B cell (primary cell): ENCODE measurements around the gene HOXB3.

Experiments used
- EZH2 ChIP-seq: IDR thresholded peaks from 2 replicates; pipeline ENCODE4 v1.6.1; 2012; ENCODE audit warnings: borderline replicate concordance, low read depth, mild to moderate bottlenecking, moderate library complexity, low read length; ENCODE audit not compliant: insufficient read depth, poor library complexity, severe bottlenecking
- TF ChIP-seq, protein P1 (sequence below): fragments of 200-600 bp; IDR thresholded peaks from one replicate; pipeline ENCODE4 v1.8.0; 2022; ENCODE audit warnings: antibody characterized with exemption, mild to moderate bottlenecking

DNA sequence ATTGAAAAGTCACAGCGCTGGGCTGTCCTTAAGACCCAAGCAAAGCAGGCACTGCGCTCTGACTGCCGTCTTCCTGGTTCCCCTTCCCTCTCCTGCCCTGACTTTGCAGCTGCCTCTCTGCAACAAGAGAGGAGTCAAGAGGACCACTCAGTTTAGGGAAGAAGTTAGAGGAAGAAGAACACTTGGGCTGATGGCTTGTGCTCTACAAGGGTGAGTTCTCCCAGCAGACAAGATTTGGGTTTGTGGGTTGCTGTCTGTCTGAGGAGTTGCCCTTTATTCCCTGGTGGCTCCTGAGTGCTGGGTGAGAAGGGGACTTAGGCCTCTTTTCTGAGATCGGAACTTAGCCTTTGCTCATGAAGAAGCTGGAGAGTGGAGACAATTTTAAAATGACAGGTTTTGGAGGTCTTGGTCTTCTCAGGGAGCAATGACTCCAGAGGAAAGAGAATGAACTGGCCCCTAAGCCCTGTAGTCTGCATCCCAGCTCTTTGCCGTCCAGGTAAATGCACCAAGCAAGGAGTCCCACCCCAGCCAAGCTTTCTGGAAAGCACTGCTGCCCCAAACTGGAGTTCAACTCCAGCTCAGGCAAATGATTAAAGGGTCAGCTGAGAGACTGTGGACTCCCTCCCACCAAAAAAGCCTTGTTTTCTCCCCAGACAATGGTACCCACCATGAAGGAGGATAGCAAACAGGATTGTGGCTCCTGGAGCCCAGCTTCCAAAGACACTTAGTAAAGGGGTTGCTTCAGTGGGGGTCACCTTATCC lies 38.8 kb upstream of the HOXB3 start:
- TF ChIP-seq EZH2 = no peak
- TF ChIP-seq, protein P1, sequence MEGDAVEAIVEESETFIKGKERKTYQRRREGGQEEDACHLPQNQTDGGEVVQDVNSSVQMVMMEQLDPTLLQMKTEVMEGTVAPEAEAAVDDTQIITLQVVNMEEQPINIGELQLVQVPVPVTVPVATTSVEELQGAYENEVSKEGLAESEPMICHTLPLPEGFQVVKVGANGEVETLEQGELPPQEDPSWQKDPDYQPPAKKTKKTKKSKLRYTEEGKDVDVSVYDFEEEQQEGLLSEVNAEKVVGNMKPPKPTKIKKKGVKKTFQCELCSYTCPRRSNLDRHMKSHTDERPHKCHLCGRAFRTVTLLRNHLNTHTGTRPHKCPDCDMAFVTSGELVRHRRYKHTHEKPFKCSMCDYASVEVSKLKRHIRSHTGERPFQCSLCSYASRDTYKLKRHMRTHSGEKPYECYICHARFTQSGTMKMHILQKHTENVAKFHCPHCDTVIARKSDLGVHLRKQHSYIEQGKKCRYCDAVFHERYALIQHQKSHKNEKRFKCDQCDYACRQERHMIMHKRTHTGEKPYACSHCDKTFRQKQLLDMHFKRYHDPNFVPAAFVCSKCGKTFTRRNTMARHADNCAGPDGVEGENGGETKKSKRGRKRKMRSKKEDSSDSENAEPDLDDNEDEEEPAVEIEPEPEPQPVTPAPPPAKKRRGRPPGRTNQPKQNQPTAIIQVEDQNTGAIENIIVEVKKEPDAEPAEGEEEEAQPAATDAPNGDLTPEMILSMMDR = no peak
